Measurements from ENCODE around the gene TMEM201. TPM values are rescaled to one million over a fixed set of nuclear protein-coding genes. Genes with fewer than 3 reads are reported as not detected.

The TMEM201 gene
- total and polyA plus RNA-seq, 9 of the 15 experiments (the other 6 are each of a cell fraction or from before 2014, with no cell fraction given): 0.42 to 51.3 (median 7.4) TPM

DNA sequence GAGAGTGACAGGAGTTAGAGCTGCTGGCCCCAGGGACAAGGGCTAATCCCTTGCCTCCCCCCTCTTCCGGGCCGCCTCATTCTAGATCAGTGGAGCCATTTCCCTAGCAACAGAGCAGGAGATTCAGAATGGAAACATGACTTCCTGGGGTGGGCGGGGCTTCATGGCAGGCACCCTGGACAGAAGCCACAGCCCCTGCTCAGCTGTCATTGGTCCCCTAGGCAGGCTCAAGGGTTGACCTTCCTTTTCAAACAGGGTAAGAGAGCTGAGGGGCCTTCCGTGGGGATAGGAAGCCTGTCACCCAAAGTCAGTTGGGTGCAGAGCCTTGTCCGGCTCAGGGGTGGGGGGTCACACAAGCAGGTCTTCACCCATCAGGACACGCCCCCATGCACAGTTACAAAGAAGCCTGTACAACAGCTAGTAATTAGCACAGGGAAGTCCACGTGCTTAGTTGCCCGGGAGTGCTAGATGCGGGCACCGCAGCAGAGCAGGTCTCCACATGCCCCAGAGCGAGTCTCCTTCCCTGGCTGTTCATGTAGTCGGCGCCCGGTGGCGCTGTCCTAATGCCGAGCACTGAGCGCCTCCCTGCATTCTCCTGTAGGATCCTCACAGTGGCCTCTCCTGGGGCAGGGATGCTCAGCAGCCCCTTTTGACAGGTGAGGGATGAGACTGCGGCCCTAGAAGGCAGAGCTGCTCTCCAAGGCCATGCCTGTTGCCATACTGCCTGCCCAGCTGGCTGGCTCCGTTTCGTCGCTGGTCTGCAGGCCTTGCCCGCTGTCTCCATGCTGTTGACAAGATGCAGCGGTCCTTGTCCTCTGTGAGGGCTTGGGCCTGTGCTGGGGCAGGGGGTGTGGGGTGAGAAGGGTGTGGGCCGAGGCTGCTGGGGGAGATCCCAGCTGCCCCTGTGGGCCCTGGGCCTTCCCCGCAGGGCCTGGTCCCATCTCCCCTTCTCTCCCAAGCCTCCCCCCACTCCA is 5.1 kb downstream of the TMEM201 start (continued):
- TF ChIP-seq, protein P1, sequence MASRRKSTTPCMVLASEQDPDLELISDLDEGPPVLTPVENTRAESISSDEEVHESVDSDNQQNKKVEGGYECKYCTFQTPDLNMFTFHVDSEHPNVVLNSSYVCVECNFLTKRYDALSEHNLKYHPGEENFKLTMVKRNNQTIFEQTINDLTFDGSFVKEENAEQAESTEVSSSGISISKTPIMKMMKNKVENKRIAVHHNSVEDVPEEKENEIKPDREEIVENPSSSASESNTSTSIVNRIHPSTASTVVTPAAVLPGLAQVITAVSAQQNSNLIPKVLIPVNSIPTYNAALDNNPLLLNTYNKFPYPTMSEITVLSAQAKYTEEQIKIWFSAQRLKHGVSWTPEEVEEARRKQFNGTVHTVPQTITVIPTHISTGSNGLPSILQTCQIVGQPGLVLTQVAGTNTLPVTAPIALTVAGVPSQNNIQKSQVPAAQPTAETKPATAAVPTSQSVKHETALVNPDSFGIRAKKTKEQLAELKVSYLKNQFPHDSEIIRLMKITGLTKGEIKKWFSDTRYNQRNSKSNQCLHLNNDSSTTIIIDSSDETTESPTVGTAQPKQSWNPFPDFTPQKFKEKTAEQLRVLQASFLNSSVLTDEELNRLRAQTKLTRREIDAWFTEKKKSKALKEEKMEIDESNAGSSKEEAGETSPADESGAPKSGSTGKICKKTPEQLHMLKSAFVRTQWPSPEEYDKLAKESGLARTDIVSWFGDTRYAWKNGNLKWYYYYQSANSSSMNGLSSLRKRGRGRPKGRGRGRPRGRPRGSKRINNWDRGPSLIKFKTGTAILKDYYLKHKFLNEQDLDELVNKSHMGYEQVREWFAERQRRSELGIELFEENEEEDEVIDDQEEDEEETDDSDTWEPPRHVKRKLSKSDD (conservative IDR thresholded peaks at IDR 0.05; ENCODE audit: low read length): no peak
- TF ChIP-seq, protein P2, sequence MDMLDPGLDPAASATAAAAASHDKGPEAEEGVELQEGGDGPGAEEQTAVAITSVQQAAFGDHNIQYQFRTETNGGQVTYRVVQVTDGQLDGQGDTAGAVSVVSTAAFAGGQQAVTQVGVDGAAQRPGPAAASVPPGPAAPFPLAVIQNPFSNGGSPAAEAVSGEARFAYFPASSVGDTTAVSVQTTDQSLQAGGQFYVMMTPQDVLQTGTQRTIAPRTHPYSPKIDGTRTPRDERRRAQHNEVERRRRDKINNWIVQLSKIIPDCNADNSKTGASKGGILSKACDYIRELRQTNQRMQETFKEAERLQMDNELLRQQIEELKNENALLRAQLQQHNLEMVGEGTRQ (CRISPR knock-in tag; IDR thresholded peaks at IDR 0.05): no peak
- TF ChIP-seq SOX6 (IDR thresholded peaks at IDR 0.05) (no peak), ZBTB1 (CRISPR knock-in tag; IDR thresholded peaks at IDR 0.05; ENCODE audit: borderline replicate concordance, low read depth) (no peak), ADNP (tag; IDR thresholded peaks at IDR 0.05) (no peak), NFIC (IDR thresholded peaks at IDR 0.05) (0 out of 2 replicates have a peak, but pooled peaks have one; percentile 9), FOXK2 (conservative IDR thresholded peaks at IDR 0.05 in 1 of 2, IDR thresholded peaks at IDR 0.05 in 1 of 2; ENCODE audit: low read depth in 2 of 2) (peak; percentile 83 to 88), ZNF3 (CRISPR knock-in tag; IDR thresholded peaks at IDR 0.05) (no peak), ZNF274 (IDR thresholded peaks at IDR 0.05; ENCODE audit: borderline replicate concordance, low read depth, low read length) (no peak), GTF2B (IDR thresholded peaks at IDR 0.05; ENCODE audit: extremely low read depth, insufficient read length) (no peak), CXXC5 (CRISPR knock-in tag; IDR thresholded peaks at IDR 0.05) (no peak), ZNF707 (CRISPR knock-in tag; conservative IDR thresholded peaks at IDR 0.05) (no peak)
- TF ChIP-seq, protein P3, sequence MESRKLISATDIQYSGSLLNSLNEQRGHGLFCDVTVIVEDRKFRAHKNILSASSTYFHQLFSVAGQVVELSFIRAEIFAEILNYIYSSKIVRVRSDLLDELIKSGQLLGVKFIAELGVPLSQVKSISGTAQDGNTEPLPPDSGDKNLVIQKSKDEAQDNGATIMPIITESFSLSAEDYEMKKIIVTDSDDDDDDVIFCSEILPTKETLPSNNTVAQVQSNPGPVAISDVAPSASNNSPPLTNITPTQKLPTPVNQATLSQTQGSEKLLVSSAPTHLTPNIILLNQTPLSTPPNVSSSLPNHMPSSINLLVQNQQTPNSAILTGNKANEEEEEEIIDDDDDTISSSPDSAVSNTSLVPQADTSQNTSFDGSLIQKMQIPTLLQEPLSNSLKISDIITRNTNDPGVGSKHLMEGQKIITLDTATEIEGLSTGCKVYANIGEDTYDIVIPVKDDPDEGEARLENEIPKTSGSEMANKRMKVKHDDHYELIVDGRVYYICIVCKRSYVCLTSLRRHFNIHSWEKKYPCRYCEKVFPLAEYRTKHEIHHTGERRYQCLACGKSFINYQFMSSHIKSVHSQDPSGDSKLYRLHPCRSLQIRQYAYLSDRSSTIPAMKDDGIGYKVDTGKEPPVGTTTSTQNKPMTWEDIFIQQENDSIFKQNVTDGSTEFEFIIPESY (CRISPR knock-in tag; IDR thresholded peaks at IDR 0.05): 0 out of 2 replicates have a peak, but pooled peaks have one; percentile 32
- TF ChIP-seq, protein P4, sequence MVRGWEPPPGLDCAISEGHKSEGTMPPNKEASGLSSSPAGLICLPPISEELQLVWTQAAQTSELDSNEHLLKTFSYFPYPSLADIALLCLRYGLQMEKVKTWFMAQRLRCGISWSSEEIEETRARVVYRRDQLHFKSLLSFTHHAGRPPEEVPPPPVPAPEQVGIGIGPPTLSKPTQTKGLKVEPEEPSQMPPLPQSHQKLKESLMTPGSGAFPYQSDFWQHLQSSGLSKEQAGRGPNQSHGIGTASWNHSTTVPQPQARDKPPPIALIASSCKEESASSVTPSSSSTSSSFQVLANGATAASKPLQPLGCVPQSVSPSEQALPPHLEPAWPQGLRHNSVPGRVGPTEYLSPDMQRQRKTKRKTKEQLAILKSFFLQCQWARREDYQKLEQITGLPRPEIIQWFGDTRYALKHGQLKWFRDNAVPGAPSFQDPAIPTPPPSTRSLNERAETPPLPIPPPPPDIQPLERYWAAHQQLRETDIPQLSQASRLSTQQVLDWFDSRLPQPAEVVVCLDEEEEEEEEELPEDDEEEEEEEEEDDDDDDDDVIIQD (CRISPR knock-in tag; IDR thresholded peaks at IDR 0.05): no peak
- TF ChIP-seq, protein P5, sequence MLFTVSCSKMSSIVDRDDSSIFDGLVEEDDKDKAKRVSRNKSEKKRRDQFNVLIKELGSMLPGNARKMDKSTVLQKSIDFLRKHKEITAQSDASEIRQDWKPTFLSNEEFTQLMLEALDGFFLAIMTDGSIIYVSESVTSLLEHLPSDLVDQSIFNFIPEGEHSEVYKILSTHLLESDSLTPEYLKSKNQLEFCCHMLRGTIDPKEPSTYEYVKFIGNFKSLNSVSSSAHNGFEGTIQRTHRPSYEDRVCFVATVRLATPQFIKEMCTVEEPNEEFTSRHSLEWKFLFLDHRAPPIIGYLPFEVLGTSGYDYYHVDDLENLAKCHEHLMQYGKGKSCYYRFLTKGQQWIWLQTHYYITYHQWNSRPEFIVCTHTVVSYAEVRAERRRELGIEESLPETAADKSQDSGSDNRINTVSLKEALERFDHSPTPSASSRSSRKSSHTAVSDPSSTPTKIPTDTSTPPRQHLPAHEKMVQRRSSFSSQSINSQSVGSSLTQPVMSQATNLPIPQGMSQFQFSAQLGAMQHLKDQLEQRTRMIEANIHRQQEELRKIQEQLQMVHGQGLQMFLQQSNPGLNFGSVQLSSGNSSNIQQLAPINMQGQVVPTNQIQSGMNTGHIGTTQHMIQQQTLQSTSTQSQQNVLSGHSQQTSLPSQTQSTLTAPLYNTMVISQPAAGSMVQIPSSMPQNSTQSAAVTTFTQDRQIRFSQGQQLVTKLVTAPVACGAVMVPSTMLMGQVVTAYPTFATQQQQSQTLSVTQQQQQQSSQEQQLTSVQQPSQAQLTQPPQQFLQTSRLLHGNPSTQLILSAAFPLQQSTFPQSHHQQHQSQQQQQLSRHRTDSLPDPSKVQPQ (CRISPR knock-in tag; IDR thresholded peaks at IDR 0.05; ENCODE audit: borderline replicate concordance): no peak

Data from K562 (cell line).